Liver (tissue), 9 donors: ENCODE measurements around the gene OPHN1. TPM values are rescaled to one million over a fixed set of nuclear protein-coding genes. Genes with fewer than 3 reads are reported as not detected.

Experiments
- DNase-seq: peaks from one replicate; pipeline ENCODE4 v3.0.0-alpha.2; 2017; ENCODE audit warnings: low spot score
- H3K27ac ChIP-seq, 2 donors: one replicate each; pipeline ENCODE4 v1.7.0; 2013; ENCODE audit warnings: inconsistent platforms in 2 of 2, low read length in 2 of 2, control low read depth in 1 of 2, low read depth in 1 of 2, mild to moderate bottlenecking in 1 of 2
- H3K27me3 ChIP-seq, 4 donors: one replicate each; pipeline versions ENCODE4 v1.6.1 to v1.7.0; 2013; ENCODE audit warnings: low read length in 3 of 4, inconsistent platforms in 1 of 4, mild to moderate bottlenecking in 1 of 4, moderate library complexity in 1 of 4; ENCODE audit not compliant: control insufficient read depth in 4 of 4, insufficient read depth in 4 of 4
- H3K36me3 ChIP-seq, 4 donors: one replicate each; pipeline versions ENCODE4 v1.6.1 to v1.7.0; 2013; ENCODE audit warnings: low read length in 3 of 4, mild to moderate bottlenecking in 3 of 4, low read depth in 1 of 4, moderate library complexity in 1 of 4; ENCODE audit not compliant: control insufficient read depth in 4 of 4, insufficient read depth in 3 of 4
- H3K4me1 ChIP-seq, 4 donors: one replicate each; pipeline versions ENCODE4 v1.6.1 to v1.7.0; 2013; ENCODE audit warnings: low read length in 3 of 4, mild to moderate bottlenecking in 3 of 4, moderate library complexity in 1 of 4; ENCODE audit not compliant: control insufficient read depth in 4 of 4, insufficient read depth in 4 of 4
- H3K4me3 ChIP-seq, 3 donors: one replicate each; pipeline versions ENCODE4 v1.6.1 to v1.7.0; 2013; ENCODE audit warnings: low read length in 3 of 3, control low read depth in 1 of 3, low read depth in 1 of 3, mild to moderate bottlenecking in 1 of 3
- H3K9ac ChIP-seq, 2 donors: one replicate each; pipeline ENCODE4 v1.7.0; 2013; ENCODE audit warnings: low read length in 2 of 2, mild to moderate bottlenecking in 2 of 2, moderate library complexity in 2 of 2, control low read depth in 1 of 2, low read depth in 1 of 2
- H3K9me3 ChIP-seq, 4 donors: one replicate each; pipeline versions ENCODE4 v1.6.1 to v1.7.0; 2013; ENCODE audit warnings: low read length in 3 of 4; ENCODE audit not compliant: control insufficient read depth in 4 of 4
- EGR1 ChIP-seq, 2 donors: IDR thresholded peaks; 2 replicates each; pipeline ENCODE4 v1.6.1; 2016 to 2018; ENCODE audit warnings: antibody characterized with exemption in 2 of 2, low read depth in 2 of 2
- FOXA1 ChIP-seq: IDR thresholded peaks from 2 replicates; pipeline ENCODE4 v1.6.1; 2016; ENCODE audit warnings: antibody characterized with exemption
- FOXA2 ChIP-seq: IDR thresholded peaks from 2 replicates; pipeline ENCODE4 v1.6.1; 2016; ENCODE audit warnings: antibody characterized with exemption
- GABPA ChIP-seq, 2 donors: IDR thresholded peaks in 1 of 2; conservative IDR thresholded peaks in 1 of 2; 2 replicates each; pipeline ENCODE4 v1.6.1; 2016; ENCODE audit warnings: antibody characterized with exemption in 2 of 2, mild to moderate bottlenecking in 1 of 2, moderate library complexity in 1 of 2
- HNF4A ChIP-seq, 2 donors: conservative IDR thresholded peaks; 2 replicates each; pipeline ENCODE4 v1.6.1; 2016; ENCODE audit warnings: antibody characterized with exemption in 2 of 2, mild to moderate bottlenecking in 2 of 2
- HNF4G ChIP-seq: IDR thresholded peaks from 2 replicates; pipeline ENCODE4 v1.6.1; 2016; ENCODE audit warnings: antibody characterized with exemption
- JUND ChIP-seq, 2 donors: IDR thresholded peaks; 2 replicates each; pipeline ENCODE4 v1.6.1; 2016; ENCODE audit warnings: antibody characterized with exemption in 2 of 2
- NR2F2 ChIP-seq: IDR thresholded peaks from 2 replicates; pipeline ENCODE4 v1.6.1; 2016; ENCODE audit warnings: antibody characterized with exemption
- RAD21 ChIP-seq, 2 donors: IDR thresholded peaks; 2 replicates each; pipeline ENCODE4 v1.6.1; 2016; ENCODE audit warnings: antibody characterized with exemption in 2 of 2, mild to moderate bottlenecking in 2 of 2
- RXRA ChIP-seq, 2 donors: IDR thresholded peaks; 2 replicates each; pipeline ENCODE4 v1.6.1; 2017 to 2018; ENCODE audit warnings: antibody characterized with exemption in 2 of 2, mild to moderate bottlenecking in 1 of 2
- SP1 ChIP-seq: IDR thresholded peaks from 2 replicates; pipeline ENCODE4 v1.6.1; 2018; ENCODE audit warnings: antibody characterized with exemption, mild to moderate bottlenecking
- TAF1 ChIP-seq: conservative IDR thresholded peaks from 2 replicates; pipeline ENCODE4 v1.6.1; 2016; ENCODE audit warnings: antibody characterized with exemption, mild to moderate bottlenecking
- YY1 ChIP-seq: IDR thresholded peaks from 2 replicates; pipeline ENCODE4 v1.6.1; 2016; ENCODE audit warnings: antibody characterized with exemption, mild to moderate bottlenecking
- ZBTB33 ChIP-seq: IDR thresholded peaks from 2 replicates; pipeline ENCODE4 v1.6.1; 2016; ENCODE audit warnings: antibody characterized with exemption
- WGBS: extraction: QIAGEN DNeasy Blood & Tissue Kit; methylation state at CpG from one replicate; pipeline ENCODE4 v1.1.7; 2013; 5-methylcytosine and 5-hydroxymethylcytosine counted together
- polyA plus RNA-seq, 2 donors: library from polyadenylated mRNA; stranded (reverse) in 1 of 2; unstranded in 1 of 2; fragments of 200-250 nt in 1 of 2; fragments of >200 nt in 1 of 2; fragmentation: Nextera tagmentation in 1 of 2; extraction: Ambion mirVana in 1 of 2; gene quantifications; one replicate each; pipeline versions ENCODE4 v1.2.1 to v1.2.3, GENCODE V29; 2013 to 2015
- total RNA-seq, 2 donors: library from RNA; depleted of rRNA; stranded (reverse); fragments of >200 nt; gene quantifications; one replicate each; pipeline ENCODE4 v1.2.3, GENCODE V29; 2014
- TF ChIP-seq, protein P1 (sequence below): IDR thresholded peaks from 2 replicates; pipeline ENCODE4 v1.6.1; 2016; ENCODE audit warnings: antibody characterized with exemption
- TF ChIP-seq, protein P2 (sequence below): IDR thresholded peaks from 2 replicates; pipeline ENCODE4 v1.6.1; 2016; ENCODE audit warnings: antibody characterized with exemption, mild to moderate bottlenecking
- TF ChIP-seq, protein P3 (sequence below): fragments of 150-350 bp; IDR thresholded peaks from 2 replicates; pipeline ENCODE4 v1.5.1; 2017; ENCODE audit warnings: improper control_type of control experiment, low read depth, low read length; ENCODE audit not compliant: missing input control
- donor health status: healthy.
- donor health status: healthy.
- donor health status: healthy.
- donor health status: healthy.
- donor health status: healthy.

Gene OPHN1
- total and polyA plus RNA-seq, 4 donors = 0.17 to 1.2 (median 0.60) TPM

GRCh38 chrX:68193786-68194185 lies 239.5 kb downstream of the OPHN1 start:
- TF ChIP-seq, protein P1, sequence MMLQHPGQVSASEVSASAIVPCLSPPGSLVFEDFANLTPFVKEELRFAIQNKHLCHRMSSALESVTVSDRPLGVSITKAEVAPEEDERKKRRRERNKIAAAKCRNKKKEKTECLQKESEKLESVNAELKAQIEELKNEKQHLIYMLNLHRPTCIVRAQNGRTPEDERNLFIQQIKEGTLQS = no peak
- 96% methylated on average over 2 of the region's 2 CpGs for WGBS
- H3K27me3 ChIP-seq = no peaks in the 10 kb centered on the region

GRCh38 chrX:68193234-68193633 lies 240.1 kb downstream of the OPHN1 start:
- Histone ChIP-seq H3K4me1 (no peaks in the 10 kb centered on the region), H3K9ac (no peak overlapping the region), H3K27me3 (no peaks in the 10 kb centered on the region), H3K9me3 (no peaks in the 10 kb centered on the region), H3K27ac (no peak overlapping the region), H3K36me3 (no peaks in the 10 kb centered on the region), H3K4me3 (no peak overlapping the region)
- TF ChIP-seq ZBTB33 = no peak
- no peak for TF ChIP-seq RXRA (IDR thresholded peaks at IDR 0.05)
- TF ChIP-seq GABPA (IDR thresholded peaks at IDR 0.05 in 1 of 2, conservative IDR thresholded peaks at IDR 0.05 in 1 of 2) = no peak
- no peak for TF ChIP-seq HNF4G
- TF ChIP-seq RAD21 (IDR thresholded peaks at IDR 0.05) = no peak
- TF ChIP-seq NR2F2 = no peak
- TF ChIP-seq, protein P2, sequence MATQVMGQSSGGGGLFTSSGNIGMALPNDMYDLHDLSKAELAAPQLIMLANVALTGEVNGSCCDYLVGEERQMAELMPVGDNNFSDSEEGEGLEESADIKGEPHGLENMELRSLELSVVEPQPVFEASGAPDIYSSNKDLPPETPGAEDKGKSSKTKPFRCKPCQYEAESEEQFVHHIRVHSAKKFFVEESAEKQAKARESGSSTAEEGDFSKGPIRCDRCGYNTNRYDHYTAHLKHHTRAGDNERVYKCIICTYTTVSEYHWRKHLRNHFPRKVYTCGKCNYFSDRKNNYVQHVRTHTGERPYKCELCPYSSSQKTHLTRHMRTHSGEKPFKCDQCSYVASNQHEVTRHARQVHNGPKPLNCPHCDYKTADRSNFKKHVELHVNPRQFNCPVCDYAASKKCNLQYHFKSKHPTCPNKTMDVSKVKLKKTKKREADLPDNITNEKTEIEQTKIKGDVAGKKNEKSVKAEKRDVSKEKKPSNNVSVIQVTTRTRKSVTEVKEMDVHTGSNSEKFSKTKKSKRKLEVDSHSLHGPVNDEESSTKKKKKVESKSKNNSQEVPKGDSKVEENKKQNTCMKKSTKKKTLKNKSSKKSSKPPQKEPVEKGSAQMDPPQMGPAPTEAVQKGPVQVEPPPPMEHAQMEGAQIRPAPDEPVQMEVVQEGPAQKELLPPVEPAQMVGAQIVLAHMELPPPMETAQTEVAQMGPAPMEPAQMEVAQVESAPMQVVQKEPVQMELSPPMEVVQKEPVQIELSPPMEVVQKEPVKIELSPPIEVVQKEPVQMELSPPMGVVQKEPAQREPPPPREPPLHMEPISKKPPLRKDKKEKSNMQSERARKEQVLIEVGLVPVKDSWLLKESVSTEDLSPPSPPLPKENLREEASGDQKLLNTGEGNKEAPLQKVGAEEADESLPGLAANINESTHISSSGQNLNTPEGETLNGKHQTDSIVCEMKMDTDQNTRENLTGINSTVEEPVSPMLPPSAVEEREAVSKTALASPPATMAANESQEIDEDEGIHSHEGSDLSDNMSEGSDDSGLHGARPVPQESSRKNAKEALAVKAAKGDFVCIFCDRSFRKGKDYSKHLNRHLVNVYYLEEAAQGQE = no peak
- no peak for TF ChIP-seq YY1
- TF ChIP-seq EGR1 (IDR thresholded peaks at IDR 0.05; ENCODE audit: low read depth in 2 of 2) = no peak
- no peak for TF ChIP-seq FOXA1
- no peak for TF ChIP-seq FOXA2
- TF ChIP-seq JUND (IDR thresholded peaks at IDR 0.05) = no peak
- TF ChIP-seq, protein P3, sequence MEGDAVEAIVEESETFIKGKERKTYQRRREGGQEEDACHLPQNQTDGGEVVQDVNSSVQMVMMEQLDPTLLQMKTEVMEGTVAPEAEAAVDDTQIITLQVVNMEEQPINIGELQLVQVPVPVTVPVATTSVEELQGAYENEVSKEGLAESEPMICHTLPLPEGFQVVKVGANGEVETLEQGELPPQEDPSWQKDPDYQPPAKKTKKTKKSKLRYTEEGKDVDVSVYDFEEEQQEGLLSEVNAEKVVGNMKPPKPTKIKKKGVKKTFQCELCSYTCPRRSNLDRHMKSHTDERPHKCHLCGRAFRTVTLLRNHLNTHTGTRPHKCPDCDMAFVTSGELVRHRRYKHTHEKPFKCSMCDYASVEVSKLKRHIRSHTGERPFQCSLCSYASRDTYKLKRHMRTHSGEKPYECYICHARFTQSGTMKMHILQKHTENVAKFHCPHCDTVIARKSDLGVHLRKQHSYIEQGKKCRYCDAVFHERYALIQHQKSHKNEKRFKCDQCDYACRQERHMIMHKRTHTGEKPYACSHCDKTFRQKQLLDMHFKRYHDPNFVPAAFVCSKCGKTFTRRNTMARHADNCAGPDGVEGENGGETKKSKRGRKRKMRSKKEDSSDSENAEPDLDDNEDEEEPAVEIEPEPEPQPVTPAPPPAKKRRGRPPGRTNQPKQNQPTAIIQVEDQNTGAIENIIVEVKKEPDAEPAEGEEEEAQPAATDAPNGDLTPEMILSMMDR = no peak
- TF ChIP-seq TAF1 = no peak
- TF ChIP-seq, protein P1 = no peak
- no peak for TF ChIP-seq SP1
- no peak for TF ChIP-seq HNF4A (conservative IDR thresholded peaks at IDR 0.05)
- 82% methylated on average over 3 of the region's 3 CpGs for WGBS
- DNase-seq = no peak

More at GRCh38 chrX:68193786-68194185, 239.5 kb downstream of the OPHN1 start:
- no peaks in the 10 kb centered on the region for H3K4me1 ChIP-seq
- H3K4me3 ChIP-seq = no peak overlapping the region
- no peaks in the 10 kb centered on the region for H3K9me3 ChIP-seq
- no peaks in the 10 kb centered on the region for H3K36me3 ChIP-seq
- no peak overlapping the region for H3K27ac ChIP-seq
- no peak for DNase-seq
- no peak overlapping the region for H3K9ac ChIP-seq
